NCI-H345 (cell line): Measurements from ENCODE around the gene PEG3.

Experiments
- DNase-seq: peaks from one replicate; lab custom pipeline; 2025; lab: John Stamatoyannopoulos, UW

The PEG3 gene

GRCh38 chr19:56808717-56809392, 31.7 kb downstream of the PEG3 start:
- no peak for DNase-seq

- DNase-seq: no peak
Observed at GRCh38 chr19:56806639-56807038, 33.9 kb downstream of the PEG3 start.
